Fibroblast of lung (primary cell): ENCODE results near the gene GPR27. TPM values are rescaled to one million over a fixed set of nuclear protein-coding genes. Genes with fewer than 3 reads are reported as not detected.

Experiments
- DNase-seq, 2 donors: peaks; one replicate each; pipeline versions ENCODE4 v3.0.0 to v3.0.0-alpha.2; 2010; ENCODE audit warnings: low read depth in 2 of 2
- H2AFZ ChIP-seq: 2 replicates; pipeline ENCODE4 v1.5.1; 2012; ENCODE audit warnings: low read length, control low read depth, inconsistent platforms
- H3K27ac ChIP-seq: 2 replicates; pipeline ENCODE4 v1.5.1; 2011; ENCODE audit warnings: low read length, control low read depth; ENCODE audit not compliant: insufficient read depth
- H3K27me3 ChIP-seq: 2 replicates; pipeline ENCODE4 v1.5.1; 2011; ENCODE audit warnings: mild to moderate bottlenecking, low read length; ENCODE audit not compliant: control insufficient read depth, insufficient read depth
- H3K36me3 ChIP-seq: 2 replicates; pipeline ENCODE4 v1.5.1; 2011; ENCODE audit warnings: low read length; ENCODE audit not compliant: control insufficient read depth, insufficient read depth
- H3K4me1 ChIP-seq: 2 replicates; pipeline ENCODE4 v1.5.1; 2011; ENCODE audit warnings: low read length; ENCODE audit not compliant: control insufficient read depth, insufficient read depth; ENCODE audit errors: extremely low read depth
- H3K4me2 ChIP-seq: 2 replicates; pipeline ENCODE4 v1.5.1; 2011; ENCODE audit warnings: low read length, control low read depth; ENCODE audit not compliant: insufficient read depth; ENCODE audit errors: extremely low read depth
- H3K4me3 ChIP-seq, 4 experiments: fragments of 200-600 bp in 1 of 4; sonication (generic) in 1 of 4; replicated peaks in 1 of 4; 2 replicates each; pipeline ENCODE4 v1.5.1; 2011 to 2016; ENCODE audit warnings: low read length in 4 of 4, low read depth in 3 of 4, mild to moderate bottlenecking in 3 of 4, control low read depth in 2 of 4, inconsistent platforms in 1 of 4, mixed read lengths in 1 of 4; ENCODE audit not compliant: insufficient read depth in 1 of 4; ENCODE audit errors: control extremely low read depth in 1 of 4
- H3K79me2 ChIP-seq: 2 replicates; pipeline ENCODE4 v1.5.1; 2012; ENCODE audit warnings: mild to moderate bottlenecking, low read length, inconsistent platforms; ENCODE audit not compliant: control insufficient read depth, insufficient read depth
- H3K9ac ChIP-seq: 2 replicates; pipeline ENCODE4 v1.5.1; 2011; ENCODE audit warnings: mild to moderate bottlenecking, low read length, control low read depth; ENCODE audit not compliant: insufficient read depth
- H3K9me3 ChIP-seq: 2 replicates; pipeline ENCODE4 v1.5.1; 2012; ENCODE audit warnings: low read depth, low read length; ENCODE audit not compliant: control insufficient read depth, insufficient read depth
- H4K20me1 ChIP-seq: 2 replicates; pipeline ENCODE4 v1.5.1; 2011; ENCODE audit warnings: low read length; ENCODE audit not compliant: control insufficient read depth, insufficient read depth; ENCODE audit errors: extremely low read depth
- EZH2 ChIP-seq: IDR thresholded peaks from 2 replicates; pipeline ENCODE4 v1.5.1; 2012; ENCODE audit warnings: low read length, control low read depth, mild to moderate bottlenecking; ENCODE audit errors: missing control alignments
- polyA plus RNA-seq, 2 donors: library from polyadenylated mRNA; depleted of rRNA in 1 of 2; stranded (reverse) in 1 of 2; unstranded in 1 of 2; fragments of >200 nt; gene quantifications; 2 replicates each; pipeline ENCODE4 v1.2.1, GENCODE V29; 2011 to 2012; ENCODE audit warnings: missing spikeins in 1 of 2
- total RNA-seq: library from RNA; depleted of rRNA; stranded (reverse); fragments of >200 nt; gene quantifications from 2 replicates; pipeline ENCODE4 v1.2.1, GENCODE V29; 2014
- TF ChIP-seq, protein P1 (sequence below), 2 donors: IDR thresholded peaks in 1 of 2; conservative IDR thresholded peaks in 1 of 2; 1 replicate in 1 of 2; 2 replicates in 1 of 2; pipeline ENCODE4 v1.5.1; 2011 to 2012; ENCODE audit warnings: low read length in 2 of 2, control low read depth in 1 of 2, inconsistent platforms in 1 of 2, low read depth in 1 of 2, mild to moderate bottlenecking in 1 of 2

The GPR27 gene
- total and polyA plus RNA-seq, 2 donors (not counting 1 experiment from before 2014, with no cell fraction given): not detected

- no peak overlapping the region for H3K4me3 ChIP-seq
- DNase-seq: no peak
- no peak overlapping the region for H3K9ac ChIP-seq
- H3K9me3 ChIP-seq: no peaks in the 10 kb centered on the region
- TF ChIP-seq, protein P1, sequence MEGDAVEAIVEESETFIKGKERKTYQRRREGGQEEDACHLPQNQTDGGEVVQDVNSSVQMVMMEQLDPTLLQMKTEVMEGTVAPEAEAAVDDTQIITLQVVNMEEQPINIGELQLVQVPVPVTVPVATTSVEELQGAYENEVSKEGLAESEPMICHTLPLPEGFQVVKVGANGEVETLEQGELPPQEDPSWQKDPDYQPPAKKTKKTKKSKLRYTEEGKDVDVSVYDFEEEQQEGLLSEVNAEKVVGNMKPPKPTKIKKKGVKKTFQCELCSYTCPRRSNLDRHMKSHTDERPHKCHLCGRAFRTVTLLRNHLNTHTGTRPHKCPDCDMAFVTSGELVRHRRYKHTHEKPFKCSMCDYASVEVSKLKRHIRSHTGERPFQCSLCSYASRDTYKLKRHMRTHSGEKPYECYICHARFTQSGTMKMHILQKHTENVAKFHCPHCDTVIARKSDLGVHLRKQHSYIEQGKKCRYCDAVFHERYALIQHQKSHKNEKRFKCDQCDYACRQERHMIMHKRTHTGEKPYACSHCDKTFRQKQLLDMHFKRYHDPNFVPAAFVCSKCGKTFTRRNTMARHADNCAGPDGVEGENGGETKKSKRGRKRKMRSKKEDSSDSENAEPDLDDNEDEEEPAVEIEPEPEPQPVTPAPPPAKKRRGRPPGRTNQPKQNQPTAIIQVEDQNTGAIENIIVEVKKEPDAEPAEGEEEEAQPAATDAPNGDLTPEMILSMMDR (conservative IDR thresholded peaks at IDR 0.05 in 1 of 2, IDR thresholded peaks at IDR 0.05 in 1 of 2; ENCODE audit: low read depth in 1 of 2, low read length in 2 of 2): no peak
- TF ChIP-seq EZH2: no peak
- no peaks in the 10 kb centered on the region for H3K4me1 ChIP-seq
- H3K79me2 ChIP-seq: no peaks in the 10 kb centered on the region
- no peak overlapping the region for H2AFZ ChIP-seq
- H3K36me3 ChIP-seq: no peaks in the 10 kb centered on the region
- H3K27ac ChIP-seq: no peak overlapping the region
- no peaks in the 10 kb centered on the region for H4K20me1 ChIP-seq
- H3K4me2 ChIP-seq: no peak overlapping the region
- H3K27me3 ChIP-seq: peaks cover 8% of the 10 kb centered on the region
Measured at GRCh38 chr3:71797455-71797854, 43.8 kb downstream of the GPR27 start.

DNA sequence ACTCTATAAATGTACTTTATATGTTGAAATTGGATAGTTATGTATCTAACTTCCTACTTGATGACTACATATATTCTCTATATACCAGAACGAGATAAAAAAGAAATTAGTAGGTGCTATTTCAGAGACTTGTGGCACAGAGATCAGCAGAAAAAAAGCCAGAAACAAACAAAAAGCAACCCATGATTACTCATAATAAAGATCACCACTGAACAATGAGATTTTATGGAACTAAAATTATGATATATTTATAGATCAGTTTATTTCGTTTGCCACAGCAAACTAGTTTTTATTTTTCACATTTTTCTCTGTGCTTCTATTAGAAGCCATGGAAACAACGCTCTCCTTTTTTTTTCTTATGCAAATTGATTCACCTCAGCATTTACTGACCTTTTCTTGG, 46.4 kb downstream of the GPR27 start:
- Histone ChIP-seq H3K27me3 (peaks cover 8% of the 10 kb centered on the region), H3K27ac (no peak overlapping the region), H3K79me2 (no peaks in the 10 kb centered on the region), H3K9ac (no peak overlapping the region), H3K36me3 (no peaks in the 10 kb centered on the region), H3K4me1 (no peaks in the 10 kb centered on the region), H3K9me3 (no peaks in the 10 kb centered on the region), H3K4me3 (no peak overlapping the region), H2AFZ (no peak overlapping the region), H4K20me1 (no peaks in the 10 kb centered on the region), H3K4me2 (no peak overlapping the region)
- no peak for TF ChIP-seq EZH2
- TF ChIP-seq, protein P1 (conservative IDR thresholded peaks at IDR 0.05 in 1 of 2, IDR thresholded peaks at IDR 0.05 in 1 of 2; ENCODE audit: low read depth in 1 of 2, low read length in 2 of 2): no peak
- DNase-seq: no peak

- no peak overlapping the region for H3K4me3 ChIP-seq
- peaks cover 6% of the 10 kb centered on the region for H3K27me3 ChIP-seq
- H3K9ac ChIP-seq: no peak overlapping the region
- H3K36me3 ChIP-seq: no peaks in the 10 kb centered on the region
- H3K4me2 ChIP-seq: no peak overlapping the region
- no peak overlapping the region for H2AFZ ChIP-seq
- no peaks in the 10 kb centered on the region for H3K4me1 ChIP-seq
- no peak for DNase-seq
- H3K9me3 ChIP-seq: no peaks in the 10 kb centered on the region
- H3K27ac ChIP-seq: no peak overlapping the region
- no peak for TF ChIP-seq EZH2
- TF ChIP-seq, protein P1 (conservative IDR thresholded peaks at IDR 0.05 in 1 of 2, IDR thresholded peaks at IDR 0.05 in 1 of 2; ENCODE audit: low read depth in 1 of 2, low read length in 2 of 2): no peak
- no peaks in the 10 kb centered on the region for H4K20me1 ChIP-seq
- no peaks in the 10 kb centered on the region for H3K79me2 ChIP-seq
Measured at GRCh38 chr3:71801986-71802385, 48.3 kb downstream of the GPR27 start.
